Uterus (tissue), 2 donors: Measurements from ENCODE around the gene WDFY4.

Experiments used
- POLR2A ChIP-seq, 2 donors: fragments of 450-650 bp; IDR thresholded peaks; one replicate each; pipeline ENCODE4 v1.6.1; 2016; ENCODE audit warnings: antibody characterized with exemption in 2 of 2, mild to moderate bottlenecking in 1 of 2, moderate library complexity in 1 of 2
- TF ChIP-seq, protein P1 (sequence below), 4 experiments: fragments of 200-600 bp in 2 of 4; fragments of 450-650 bp in 2 of 4; sonication (generic) in 2 of 4; IDR thresholded peaks; one replicate each; pipeline ENCODE4 v1.5.1; 2016 to 2019; ENCODE audit warnings: antibody characterized with exemption in 4 of 4, mild to moderate bottlenecking in 2 of 4, moderate library complexity in 1 of 4

DNA sequence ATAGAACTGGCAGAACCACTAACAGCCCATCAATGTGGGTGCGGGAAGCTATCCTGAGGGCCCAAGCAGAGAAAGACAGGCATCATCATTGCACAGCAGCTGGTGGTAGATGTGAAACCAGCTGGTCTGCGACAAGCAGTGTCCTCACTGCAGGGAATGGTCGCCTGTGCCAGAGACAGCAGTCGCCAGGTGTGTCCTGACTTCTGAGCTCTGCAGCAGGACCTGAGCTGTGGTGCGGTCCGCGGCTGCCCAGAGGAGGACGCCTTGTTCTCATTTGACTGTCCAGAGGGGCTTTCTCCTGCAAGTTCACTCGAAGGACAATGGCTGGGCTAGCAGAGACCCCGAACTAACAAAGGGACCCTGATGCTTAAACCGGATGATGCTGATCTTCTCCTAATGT lies 157.6 kb downstream of the WDFY4 start:
- TF ChIP-seq POLR2A (IDR thresholded peaks at IDR 0.05) = no peak
- TF ChIP-seq, protein P1, sequence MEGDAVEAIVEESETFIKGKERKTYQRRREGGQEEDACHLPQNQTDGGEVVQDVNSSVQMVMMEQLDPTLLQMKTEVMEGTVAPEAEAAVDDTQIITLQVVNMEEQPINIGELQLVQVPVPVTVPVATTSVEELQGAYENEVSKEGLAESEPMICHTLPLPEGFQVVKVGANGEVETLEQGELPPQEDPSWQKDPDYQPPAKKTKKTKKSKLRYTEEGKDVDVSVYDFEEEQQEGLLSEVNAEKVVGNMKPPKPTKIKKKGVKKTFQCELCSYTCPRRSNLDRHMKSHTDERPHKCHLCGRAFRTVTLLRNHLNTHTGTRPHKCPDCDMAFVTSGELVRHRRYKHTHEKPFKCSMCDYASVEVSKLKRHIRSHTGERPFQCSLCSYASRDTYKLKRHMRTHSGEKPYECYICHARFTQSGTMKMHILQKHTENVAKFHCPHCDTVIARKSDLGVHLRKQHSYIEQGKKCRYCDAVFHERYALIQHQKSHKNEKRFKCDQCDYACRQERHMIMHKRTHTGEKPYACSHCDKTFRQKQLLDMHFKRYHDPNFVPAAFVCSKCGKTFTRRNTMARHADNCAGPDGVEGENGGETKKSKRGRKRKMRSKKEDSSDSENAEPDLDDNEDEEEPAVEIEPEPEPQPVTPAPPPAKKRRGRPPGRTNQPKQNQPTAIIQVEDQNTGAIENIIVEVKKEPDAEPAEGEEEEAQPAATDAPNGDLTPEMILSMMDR (IDR thresholded peaks at IDR 0.05) = no peak
